ENCODE data around the gene SLC39A11. TPM values are rescaled to one million over a fixed set of nuclear protein-coding genes. Genes with fewer than 3 reads are reported as not detected.

SLC39A11 gene
- total RNA-seq, 1 experiment from 2014 or later: 46.4 TPM

GRCh38 chr17:72606656-72607055, 485.8 kb downstream of the SLC39A11 start:
- no peaks in the 10 kb centered on the region for H3K36me3 ChIP-seq (ENCODE audit: control insufficient read depth in 1 of 2, insufficient read depth in 2 of 2, low read length in 2 of 2)
- H3K4me3 ChIP-seq (replicated peaks in 1 of 2; ENCODE audit: low read depth in 1 of 2, low read length in 2 of 2): no peak overlapping the region
- TF ChIP-seq SIN3A (IDR thresholded peaks at IDR 0.05; ENCODE audit: low read depth): no peak
- TF ChIP-seq POLR2AphosphoS5 (IDR thresholded peaks at IDR 0.05; ENCODE audit: low read depth, low read length): no peak
- TF ChIP-seq EGR1 (IDR thresholded peaks at IDR 0.05; ENCODE audit: low read depth): no peak
- TF ChIP-seq YY1 (IDR thresholded peaks at IDR 0.05; ENCODE audit: extremely low read depth, insufficient replicate concordance, low read depth, low read length): no peak
- no peak for TF ChIP-seq REST (IDR thresholded peaks at IDR 0.05; ENCODE audit: low read depth)
- TF ChIP-seq TCF7L2 (IDR thresholded peaks at IDR 0.05; ENCODE audit: borderline replicate concordance, extremely low read depth, insufficient read depth, insufficient read length): no peak
- TF ChIP-seq FOSL1 (IDR thresholded peaks at IDR 0.05; ENCODE audit: low read depth): no peak
- BruUV-seq (replicated peaks): no TSS peak
- no peaks in the 10 kb centered on the region for H3K79me2 ChIP-seq (ENCODE audit: insufficient read depth, low read length)
- no peak for DNase-seq (ENCODE audit: low read depth, low spot score)
- no peak overlapping the region for H2AFZ ChIP-seq (ENCODE audit: low read depth, low read length, poor library complexity, severe bottlenecking)
- no peak overlapping the region for H3K4me2 ChIP-seq (ENCODE audit: low read length)
- peaks cover 0 to 14% of the 10 kb centered on the region in 2 experiments; a peak in 1 of 4 replicates for H3K9me3 ChIP-seq (ENCODE audit: control insufficient read depth in 1 of 2, insufficient read depth in 1 of 2, low read depth in 1 of 2, low read length in 2 of 2)
- ATAC-seq: no peak
- H3K9ac ChIP-seq (ENCODE audit: low read length): no peak overlapping the region
- POLR2A ChIA-PET: interaction anchor here (1.6 kb wide), 1 partner anchor 14 kb away, joined by 7 read pairs; no protein-coding TSS in a partner anchor
- peaks cover 37 to 63% of the 10 kb centered on the region in 2 experiments for H3K4me1 ChIP-seq (ENCODE audit: control insufficient read depth in 1 of 2, insufficient read depth in 2 of 2, low read length in 2 of 2)
- intact Hi-C loops (cut with micrococcal nuclease): no loop called here
- no peaks in the 10 kb centered on the region for H4K20me1 ChIP-seq (ENCODE audit: insufficient read depth)
- CTCF ChIA-PET: no interaction called here
- H3K27ac ChIP-seq (ENCODE audit: low read depth, low read length): no peak overlapping the region
- no peaks in the 10 kb centered on the region for H3K9me2 ChIP-seq (ENCODE audit: insufficient read depth)
- H3K27me3 ChIP-seq (ENCODE audit: insufficient read depth, low read length): no peaks in the 10 kb centered on the region
- RAD21 ChIA-PET (ENCODE audit: low non-redundant PET in 1 of 2, low total read pairs in 2 of 2, uncharacterized antibody in 2 of 2, unreplicated experiment in 2 of 2): no interaction called here
